Kidney (tissue), 14 donors: ENCODE results near the gene PRKN. TPM values are rescaled to one million over a fixed set of nuclear protein-coding genes. Genes with fewer than 3 reads are reported as not detected.

Source experiments
- DNase-seq, 5 donors: peaks; one replicate each; pipeline ENCODE4 v3.0.0-alpha.2; 2013 to 2020
- FAIRE-seq: peaks from 2 replicates; lab custom pipeline; 2012; peaks lifted over from hg19 to GRCh38; lab: Jason Lieb, UNC
- H3K27ac ChIP-seq, 2 donors: one replicate each; pipeline ENCODE4 v1.7.0; 2013; ENCODE audit warnings: low read depth in 2 of 2, low read length in 2 of 2, inconsistent platforms in 1 of 2
- H3K27me3 ChIP-seq: one replicate; pipeline ENCODE4 v1.7.1; 2013; ENCODE audit warnings: low read length, inconsistent platforms; ENCODE audit not compliant: control insufficient read depth, insufficient read depth
- H3K36me3 ChIP-seq, 3 donors: one replicate each; pipeline versions ENCODE4 v1.7.0 to v1.7.1; 2013; ENCODE audit warnings: low read length in 3 of 3, control low read depth in 1 of 3, inconsistent platforms in 1 of 3; ENCODE audit not compliant: insufficient read depth in 3 of 3, control insufficient read depth in 2 of 3
- H3K4me1 ChIP-seq, 3 donors: one replicate each; pipeline versions ENCODE4 v1.7.0 to v1.7.1; 2013; ENCODE audit warnings: low read length in 3 of 3, inconsistent platforms in 1 of 3, low read depth in 1 of 3; ENCODE audit not compliant: control insufficient read depth in 2 of 3, insufficient read depth in 2 of 3
- H3K4me3 ChIP-seq, 3 donors: one replicate each; pipeline versions ENCODE4 v1.7.0 to v1.8.1; 2013; ENCODE audit warnings: low read length in 3 of 3, control low read depth in 1 of 3, inconsistent platforms in 1 of 3
- H3K9ac ChIP-seq, 3 donors: one replicate each; pipeline versions ENCODE4 v1.7.0 to v1.7.1; 2013; ENCODE audit warnings: low read length in 3 of 3, control low read depth in 1 of 3, inconsistent platforms in 1 of 3
- H3K9me3 ChIP-seq, 3 donors: one replicate each; pipeline versions ENCODE4 v1.7.0 to v1.7.1; 2013; ENCODE audit warnings: low read length in 3 of 3, control low read depth in 1 of 3, inconsistent platforms in 1 of 3; ENCODE audit not compliant: control insufficient read depth in 2 of 3, insufficient read depth in 1 of 3
- intact Hi-C: fragments of 100-400 bp; cut with DNase I; formaldehyde crosslinking; loops from one replicate; pipeline ENCODE4 v1.11.1; 2022
- polyA plus RNA-seq: library from polyadenylated mRNA; stranded (reverse); fragments of 350-450 nt; fragmentation: Illumina TruSeq; extraction: RNeasy Lipid Tissue Mini Kit (QIAGEN cat#74804); gene quantifications from one replicate; pipeline ENCODE4 v1.2.3, GENCODE V29; 2014; ENCODE audit warnings: low read depth, low replicate concordance; ENCODE audit not compliant: insufficient read depth
- total RNA-seq: library from RNA; stranded (reverse); fragmentation: NEBNext Ultra II Directional; extraction: Animal tissue kit (Norgen Biotek cat#: 25700); gene quantifications from one replicate; pipeline ENCODE4 v1.2.1, GENCODE V29; 2021
- TF ChIP-seq, protein P1 (sequence below): IDR thresholded peaks from 3 replicates; pipeline ENCODE4 v1.5.1; 2012; ENCODE audit warnings: mild to moderate bottlenecking, moderate library complexity, borderline replicate concordance; ENCODE audit not compliant: insufficient read depth; ENCODE audit errors: extremely low read depth
- donor health status: control.
- donor health status: control.
- donor health status: control.
- donor health status: control.
- donor health status: control.
- donor health status: DM: yes; HTN: yes; CAD: no.
- donor health status: Normal renal cell carcinoma (clear cell type).

Gene PRKN
- total and polyA plus RNA-seq, 2 donors from 2014 or later: 8.6 to 10.4 TPM

- Histone ChIP-seq H3K4me3 (no peak overlapping the region), H3K27me3 (no peaks in the 10 kb centered on the region), H3K9me3 (peaks cover 0 to 6% (median 0%) of the 10 kb centered on the region in 3 donors), H3K36me3 (no peaks in the 10 kb centered on the region), H3K9ac (no peak overlapping the region), H3K27ac (no peak overlapping the region), H3K4me1 (no peaks in the 10 kb centered on the region)
- no peak for DNase-seq
- no peak for FAIRE-seq
- intact Hi-C loops: no loop called here
- TF ChIP-seq, protein P1, sequence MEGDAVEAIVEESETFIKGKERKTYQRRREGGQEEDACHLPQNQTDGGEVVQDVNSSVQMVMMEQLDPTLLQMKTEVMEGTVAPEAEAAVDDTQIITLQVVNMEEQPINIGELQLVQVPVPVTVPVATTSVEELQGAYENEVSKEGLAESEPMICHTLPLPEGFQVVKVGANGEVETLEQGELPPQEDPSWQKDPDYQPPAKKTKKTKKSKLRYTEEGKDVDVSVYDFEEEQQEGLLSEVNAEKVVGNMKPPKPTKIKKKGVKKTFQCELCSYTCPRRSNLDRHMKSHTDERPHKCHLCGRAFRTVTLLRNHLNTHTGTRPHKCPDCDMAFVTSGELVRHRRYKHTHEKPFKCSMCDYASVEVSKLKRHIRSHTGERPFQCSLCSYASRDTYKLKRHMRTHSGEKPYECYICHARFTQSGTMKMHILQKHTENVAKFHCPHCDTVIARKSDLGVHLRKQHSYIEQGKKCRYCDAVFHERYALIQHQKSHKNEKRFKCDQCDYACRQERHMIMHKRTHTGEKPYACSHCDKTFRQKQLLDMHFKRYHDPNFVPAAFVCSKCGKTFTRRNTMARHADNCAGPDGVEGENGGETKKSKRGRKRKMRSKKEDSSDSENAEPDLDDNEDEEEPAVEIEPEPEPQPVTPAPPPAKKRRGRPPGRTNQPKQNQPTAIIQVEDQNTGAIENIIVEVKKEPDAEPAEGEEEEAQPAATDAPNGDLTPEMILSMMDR: no peak
Measured at GRCh38 chr6:162337412-162337811, 390.2 kb downstream of the PRKN start.

DNA sequence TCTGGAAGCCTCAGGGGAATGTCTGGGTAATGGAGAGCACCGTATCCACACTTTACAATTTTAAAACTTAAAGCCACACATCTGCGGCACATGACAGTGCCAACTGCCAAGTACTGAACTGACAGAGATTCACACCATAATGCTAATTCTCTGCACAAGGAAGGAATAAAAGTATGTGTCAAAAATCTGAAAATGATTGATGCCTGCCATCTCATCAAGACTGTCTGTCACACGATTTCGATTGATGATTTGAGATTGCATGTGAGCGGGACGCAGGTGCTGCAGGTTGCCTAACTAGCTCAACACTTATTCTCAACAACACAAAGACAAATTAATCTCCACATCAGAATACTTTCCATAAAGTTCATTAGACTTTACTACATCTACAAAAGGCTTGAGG is 391.2 kb downstream of the PRKN start:
- Histone ChIP-seq H3K27me3 (no peaks in the 10 kb centered on the region), H3K36me3 (no peaks in the 10 kb centered on the region), H3K4me1 (no peaks in the 10 kb centered on the region), H3K9me3 (peaks cover 0 to 6% (median 0%) of the 10 kb centered on the region in 3 donors), H3K9ac (no peak overlapping the region), H3K4me3 (no peak overlapping the region), H3K27ac (no peak overlapping the region)
- no peak for DNase-seq
- TF ChIP-seq, protein P1: no peak
- FAIRE-seq: no peak
- intact Hi-C loops: no loop called here

DNA sequence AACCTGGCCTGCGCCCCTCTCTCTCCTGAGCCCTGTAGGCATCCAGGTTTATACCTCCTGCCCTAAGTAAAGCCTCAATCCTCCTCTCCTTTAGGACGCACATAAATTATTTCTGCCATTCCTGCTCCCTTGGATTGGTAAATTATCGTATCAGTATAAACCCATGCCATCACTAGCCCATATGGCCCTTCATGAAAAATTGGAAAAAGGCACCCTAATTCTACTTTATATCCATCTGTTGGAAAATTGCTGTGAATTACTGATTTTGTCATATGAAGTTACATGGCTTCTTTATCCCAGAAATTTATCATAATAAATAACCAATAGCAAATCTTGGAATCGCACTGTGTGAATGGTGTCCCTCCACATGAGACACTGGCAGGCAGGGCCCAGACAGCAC is 395.2 kb downstream of the PRKN start:
- Histone ChIP-seq H3K27ac (no peak overlapping the region), H3K9ac (no peak overlapping the region), H3K4me3 (no peak overlapping the region), H3K4me1 (no peaks in the 10 kb centered on the region), H3K27me3 (no peaks in the 10 kb centered on the region), H3K9me3 (peaks cover 0 to 6% (median 0%) of the 10 kb centered on the region in 3 donors), H3K36me3 (no peaks in the 10 kb centered on the region)
- intact Hi-C loops: no loop called here
- TF ChIP-seq, protein P1: no peak
- no peak for DNase-seq
- FAIRE-seq: no peak

DNA sequence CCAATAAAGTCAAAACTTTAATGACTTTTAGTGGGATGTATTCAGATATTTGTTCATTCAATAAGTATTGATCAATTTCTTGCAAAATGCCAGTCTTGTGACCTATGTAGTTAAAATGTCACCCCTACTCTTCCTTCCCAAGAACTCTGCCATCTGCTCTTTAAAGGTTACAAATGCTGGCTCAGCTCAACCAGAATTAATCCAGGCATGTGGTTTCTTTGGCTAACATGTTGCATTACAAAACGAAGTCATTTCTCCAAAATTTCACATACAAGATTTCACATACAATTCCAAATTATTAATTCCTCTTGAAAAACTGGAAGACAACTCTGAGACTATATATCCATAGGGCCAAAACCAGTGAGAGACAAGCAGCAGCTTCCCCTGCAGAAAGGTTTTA is 395.7 kb downstream of the PRKN start:
- Histone ChIP-seq H3K4me3 (no peak overlapping the region), H3K9me3 (peaks cover 0 to 6% (median 0%) of the 10 kb centered on the region in 3 donors), H3K9ac (no peak overlapping the region), H3K27ac (no peak overlapping the region), H3K4me1 (no peaks in the 10 kb centered on the region), H3K27me3 (no peaks in the 10 kb centered on the region), H3K36me3 (no peaks in the 10 kb centered on the region)
- intact Hi-C loops: no loop called here
- DNase-seq (no peak), FAIRE-seq (no peak)
- TF ChIP-seq, protein P1: no peak
